HepG2 (cell line): ENCODE results near the gene FTCD. TPM values are rescaled to one million over a fixed set of nuclear protein-coding genes. Genes with fewer than 3 reads are reported as not detected.

Experiments used
- CHD2 ChIP-seq: IDR thresholded peaks from 2 replicates; pipeline ENCODE4 v1.6.1; 2011; ENCODE audit warnings: low read depth, low read length, improper control_type of control experiment
- HMGA1 ChIP-seq: sonication (generic); formaldehyde crosslinking; conservative IDR thresholded peaks from 2 replicates; pipeline ENCODE4 v1.4.0; 2020; ENCODE audit warnings: missing genetic modification reagents
- HNRNPLL ChIP-seq: fragments of 200-400 bp; formaldehyde crosslinking; IDR thresholded peaks from 2 replicates; pipeline ENCODE4 v1.6.1; 2017; ENCODE audit warnings: mild to moderate bottlenecking, low read depth, low read length; ENCODE audit not compliant: poor library complexity, severe bottlenecking
- POLR2AphosphoS5 ChIP-seq: IDR thresholded peaks from 2 replicates; pipeline ENCODE4 v1.6.1; 2012; ENCODE audit warnings: low read depth, low read length
- RBM39 ChIP-seq: fragments of 200-400 bp; formaldehyde crosslinking; IDR thresholded peaks from one replicate; pipeline ENCODE4 v1.6.1; 2018; ENCODE audit warnings: antibody characterized with exemption, mild to moderate bottlenecking, low read depth, low read length; ENCODE audit not compliant: poor library complexity, severe bottlenecking
- RXRB ChIP-seq: IDR thresholded peaks from 2 replicates; pipeline ENCODE4 v1.6.1; 2016; ENCODE audit warnings: borderline replicate concordance, missing genetic modification reagents, missing compliant biosample characterization
- SAP130 ChIP-seq: IDR thresholded peaks from 2 replicates; pipeline ENCODE4 v1.6.1; 2016; ENCODE audit warnings: low read depth
- SOX6 ChIP-seq, 2 experiments: fragments of 450-650 bp in 1 of 2; sonication (generic) in 1 of 2; formaldehyde crosslinking in 1 of 2; IDR thresholded peaks; 2 replicates each; pipeline versions ENCODE4 v1.4.0 to v1.6.1; 2017 to 2020; ENCODE audit warnings: antibody characterized with exemption in 1 of 2, mild to moderate bottlenecking in 1 of 2, missing genetic modification reagents in 1 of 2
- STAG1 ChIP-seq: sonication (generic); formaldehyde crosslinking; IDR thresholded peaks from 2 replicates; pipeline ENCODE4 v1.4.0; 2020; ENCODE audit warnings: missing genetic modification reagents
- ZBTB8A ChIP-seq: sonication (generic); formaldehyde crosslinking; IDR thresholded peaks from 2 replicates; pipeline ENCODE4 v1.4.0; 2020; ENCODE audit warnings: mild to moderate bottlenecking, low read depth, missing genetic modification reagents, borderline replicate concordance
- ZNF326 ChIP-seq: sonication (generic); formaldehyde crosslinking; IDR thresholded peaks from 2 replicates; pipeline ENCODE4 v1.4.0; 2020; ENCODE audit warnings: missing genetic modification reagents, borderline replicate concordance
- ZNF431 ChIP-seq: sonication (generic); formaldehyde crosslinking; IDR thresholded peaks from 2 replicates; pipeline ENCODE4 v1.9.0; 2022; ENCODE audit warnings: missing genetic modification reagents, low read depth, mild to moderate bottlenecking, borderline replicate concordance
- ZNF746 ChIP-seq: sonication (generic); formaldehyde crosslinking; IDR thresholded peaks from 2 replicates; pipeline ENCODE4 v1.8.0; 2022; ENCODE audit warnings: mild to moderate bottlenecking, missing genetic modification reagents
- ZNF772 ChIP-seq: sonication (generic); formaldehyde crosslinking; IDR thresholded peaks from 2 replicates; pipeline ENCODE4 v1.5.0; 2020; ENCODE audit warnings: mild to moderate bottlenecking, missing genetic modification reagents
- ZNF775 ChIP-seq: sonication (generic); formaldehyde crosslinking; IDR thresholded peaks from 2 replicates; pipeline ENCODE4 v1.4.0; 2020; ENCODE audit warnings: missing genetic modification reagents, mild to moderate bottlenecking, moderate library complexity, borderline replicate concordance
- polyA plus RNA-seq, 8 experiments: library from polyadenylated mRNA; depleted of rRNA in 3 of 8; stranded (reverse) in 7 of 8; unstranded in 1 of 8; fragments of >200 nt; fragmentation: Illumina TruSeq in 4 of 8; extraction: Trizol in 4 of 8; gene quantifications; 2 replicates each; pipeline versions ENCODE4 v1.2.1 to v1.2.3, GENCODE V29; 2011 to 2016; ENCODE audit warnings: low read depth in 4 of 8, missing spikeins in 1 of 8, mixed read lengths in 1 of 8; ENCODE audit not compliant: insufficient read depth in 1 of 8
- total RNA-seq, 5 experiments: library from RNA; depleted of rRNA; stranded (reverse); fragments of >200 nt; fragmentation: Illumina TruSeq; extraction: Trizol; gene quantifications; 2 replicates each; pipeline ENCODE4 v1.2.3, GENCODE V29; 2016; ENCODE audit warnings: low read depth in 1 of 5
- TF ChIP-seq, protein P1 (sequence below): sonication (generic); formaldehyde crosslinking; IDR thresholded peaks from 2 replicates; pipeline ENCODE4 v1.4.0; 2020; ENCODE audit warnings: missing genetic modification reagents
- TF ChIP-seq, protein P2 (sequence below): sonication (generic); formaldehyde crosslinking; IDR thresholded peaks from 2 replicates; pipeline ENCODE4 v1.8.0; 2022; ENCODE audit warnings: missing genetic modification reagents, mild to moderate bottlenecking, borderline replicate concordance
- TF ChIP-seq, protein P3 (sequence below): sonication (generic); formaldehyde crosslinking; IDR thresholded peaks from 2 replicates; pipeline ENCODE4 v1.4.0; 2020; ENCODE audit warnings: mild to moderate bottlenecking, missing genetic modification reagents
- TF ChIP-seq, protein P4 (sequence below): sonication (generic); formaldehyde crosslinking; IDR thresholded peaks from 2 replicates; pipeline ENCODE4 v1.4.0; 2020; ENCODE audit warnings: mild to moderate bottlenecking, missing genetic modification reagents

FTCD gene
- total and polyA plus RNA-seq, 2 of the 13 experiments (the other 11 are each of a cell fraction or from before 2014, with no cell fraction given), result 75.7 to 105 TPM

DNA sequence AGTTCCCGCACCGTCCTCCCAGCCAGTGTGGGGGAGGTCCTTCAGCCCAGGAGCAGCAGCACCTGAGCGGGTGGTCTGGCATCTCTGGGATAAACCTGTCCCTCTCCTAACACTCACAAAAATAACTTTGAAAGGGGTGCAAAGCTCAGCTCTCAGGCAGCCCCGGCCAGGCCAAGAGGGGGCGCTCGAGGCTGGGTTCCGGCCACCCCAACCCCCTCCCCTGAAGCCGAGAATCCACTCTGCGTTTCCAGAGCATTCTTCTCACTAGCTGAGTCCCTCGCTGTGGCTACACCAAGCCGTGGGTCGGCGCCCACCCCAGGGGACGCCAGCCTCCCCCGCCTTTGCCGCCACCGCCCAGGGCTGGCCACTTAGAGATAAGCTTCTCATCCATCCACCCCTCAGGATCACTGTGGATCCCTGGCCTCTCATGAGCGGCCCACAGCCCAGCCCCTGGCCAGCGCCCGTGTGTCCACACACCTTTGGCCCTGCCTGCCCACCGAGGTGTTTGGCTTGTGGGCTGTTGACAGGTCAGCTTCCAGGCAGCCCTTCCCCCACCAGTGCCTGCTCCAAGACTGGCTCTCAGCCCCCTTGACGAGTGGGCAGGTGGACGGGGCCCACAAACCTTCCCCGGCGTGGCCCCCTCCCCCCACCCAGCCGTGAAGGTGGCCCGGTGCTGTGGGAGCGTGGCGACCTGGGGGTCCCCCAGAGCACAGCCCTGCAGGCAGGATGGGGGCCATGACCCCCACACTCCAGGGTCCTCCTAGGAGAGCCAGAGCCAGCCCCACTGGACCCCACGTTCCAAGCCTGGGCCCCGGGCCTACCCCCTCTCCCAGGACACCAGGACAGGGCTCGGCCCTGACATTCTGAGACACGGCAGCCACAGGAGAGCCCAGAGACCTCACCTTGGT is 1.9 kb downstream of the FTCD start (continued):
- TF ChIP-seq, protein P1, sequence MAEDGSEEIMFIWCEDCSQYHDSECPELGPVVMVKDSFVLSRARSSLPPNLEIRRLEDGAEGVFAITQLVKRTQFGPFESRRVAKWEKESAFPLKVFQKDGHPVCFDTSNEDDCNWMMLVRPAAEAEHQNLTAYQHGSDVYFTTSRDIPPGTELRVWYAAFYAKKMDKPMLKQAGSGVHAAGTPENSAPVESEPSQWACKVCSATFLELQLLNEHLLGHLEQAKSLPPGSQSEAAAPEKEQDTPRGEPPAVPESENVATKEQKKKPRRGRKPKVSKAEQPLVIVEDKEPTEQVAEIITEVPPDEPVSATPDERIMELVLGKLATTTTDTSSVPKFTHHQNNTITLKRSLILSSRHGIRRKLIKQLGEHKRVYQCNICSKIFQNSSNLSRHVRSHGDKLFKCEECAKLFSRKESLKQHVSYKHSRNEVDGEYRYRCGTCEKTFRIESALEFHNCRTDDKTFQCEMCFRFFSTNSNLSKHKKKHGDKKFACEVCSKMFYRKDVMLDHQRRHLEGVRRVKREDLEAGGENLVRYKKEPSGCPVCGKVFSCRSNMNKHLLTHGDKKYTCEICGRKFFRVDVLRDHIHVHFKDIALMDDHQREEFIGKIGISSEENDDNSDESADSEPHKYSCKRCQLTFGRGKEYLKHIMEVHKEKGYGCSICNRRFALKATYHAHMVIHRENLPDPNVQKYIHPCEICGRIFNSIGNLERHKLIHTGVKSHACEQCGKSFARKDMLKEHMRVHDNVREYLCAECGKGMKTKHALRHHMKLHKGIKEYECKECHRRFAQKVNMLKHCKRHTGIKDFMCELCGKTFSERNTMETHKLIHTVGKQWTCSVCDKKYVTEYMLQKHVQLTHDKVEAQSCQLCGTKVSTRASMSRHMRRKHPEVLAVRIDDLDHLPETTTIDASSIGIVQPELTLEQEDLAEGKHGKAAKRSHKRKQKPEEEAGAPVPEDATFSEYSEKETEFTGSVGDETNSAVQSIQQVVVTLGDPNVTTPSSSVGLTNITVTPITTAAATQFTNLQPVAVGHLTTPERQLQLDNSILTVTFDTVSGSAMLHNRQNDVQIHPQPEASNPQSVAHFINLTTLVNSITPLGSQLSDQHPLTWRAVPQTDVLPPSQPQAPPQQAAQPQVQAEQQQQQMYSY (CRISPR knock-in tag), result 0 out of 2 replicates have a peak, but pooled peaks have one; percentile 22
- TF ChIP-seq RXRB (CRISPR knock-in tag) (0 out of 2 replicates have a peak, but pooled peaks have one; percentile 13), POLR2AphosphoS5 (no peak; the same call in 1 of the 2 replicates), ZNF431 (CRISPR knock-in tag) (no peak), ZBTB8A (CRISPR knock-in tag) (no peak), RBM39 (peak; percentile 59), SOX6 (IDR thresholded peaks at IDR 0.05) (no peak), SOX6 (CRISPR knock-in tag; IDR thresholded peaks at IDR 0.05) (peak; percentile 58), STAG1 (CRISPR knock-in tag) (peak; percentile 48), ZNF326 (no peak), CHD2 (no peak), SAP130 (CRISPR knock-in tag) (peak; percentile 85), ZNF772 (0 out of 2 replicates have a peak, but pooled peaks have one; percentile 49), HNRNPLL (peak; percentile 60), ZNF775 (no peak; the same call in 1 of the 2 replicates), ZNF746 (0 out of 2 replicates have a peak, but pooled peaks have one; percentile 10), HMGA1 (CRISPR knock-in tag) (no peak)
- TF ChIP-seq, protein P2, sequence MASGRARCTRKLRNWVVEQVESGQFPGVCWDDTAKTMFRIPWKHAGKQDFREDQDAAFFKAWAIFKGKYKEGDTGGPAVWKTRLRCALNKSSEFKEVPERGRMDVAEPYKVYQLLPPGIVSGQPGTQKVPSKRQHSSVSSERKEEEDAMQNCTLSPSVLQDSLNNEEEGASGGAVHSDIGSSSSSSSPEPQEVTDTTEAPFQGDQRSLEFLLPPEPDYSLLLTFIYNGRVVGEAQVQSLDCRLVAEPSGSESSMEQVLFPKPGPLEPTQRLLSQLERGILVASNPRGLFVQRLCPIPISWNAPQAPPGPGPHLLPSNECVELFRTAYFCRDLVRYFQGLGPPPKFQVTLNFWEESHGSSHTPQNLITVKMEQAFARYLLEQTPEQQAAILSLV (CRISPR knock-in tag), result peak; percentile 45; the same call in 1 of the 2 replicates
- TF ChIP-seq, protein P3, sequence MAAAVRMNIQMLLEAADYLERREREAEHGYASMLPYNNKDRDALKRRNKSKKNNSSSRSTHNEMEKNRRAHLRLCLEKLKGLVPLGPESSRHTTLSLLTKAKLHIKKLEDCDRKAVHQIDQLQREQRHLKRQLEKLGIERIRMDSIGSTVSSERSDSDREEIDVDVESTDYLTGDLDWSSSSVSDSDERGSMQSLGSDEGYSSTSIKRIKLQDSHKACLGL (CRISPR knock-in tag), result peak; percentile 37; the same call in 1 of the 2 replicates
- TF ChIP-seq, protein P4, sequence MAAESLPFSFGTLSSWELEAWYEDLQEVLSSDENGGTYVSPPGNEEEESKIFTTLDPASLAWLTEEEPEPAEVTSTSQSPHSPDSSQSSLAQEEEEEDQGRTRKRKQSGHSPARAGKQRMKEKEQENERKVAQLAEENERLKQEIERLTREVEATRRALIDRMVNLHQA (CRISPR knock-in tag), result no peak
